IPS-20b (cell line): ENCODE data around the gene CUBN.
"Not testable (repeated sequence)": the region's sequence is repeated elsewhere in the genome, so short reads cannot be mapped to it uniquely, and the experiment has no call there.

Experiments used
- H3K27ac ChIP-seq: one replicate; pipeline ENCODE4 v1.5.1; 2013; ENCODE audit warnings: low read length
- H3K27me3 ChIP-seq: 2 replicates; pipeline ENCODE4 v1.6.1; 2013; ENCODE audit warnings: mild to moderate bottlenecking, low read length, inconsistent platforms; ENCODE audit not compliant: insufficient read depth
- H3K36me3 ChIP-seq: 2 replicates; pipeline ENCODE4 v1.6.1; 2013; ENCODE audit warnings: low read depth, mild to moderate bottlenecking, inconsistent platforms, low read length, moderate library complexity; ENCODE audit not compliant: insufficient read depth
- H3K4me1 ChIP-seq: 2 replicates; pipeline ENCODE4 v1.6.1; 2013; ENCODE audit warnings: mild to moderate bottlenecking, control low read depth, inconsistent platforms, low read length, moderate library complexity; ENCODE audit not compliant: insufficient read depth
- H3K4me3 ChIP-seq: 2 replicates; pipeline ENCODE4 v1.5.1; 2013; ENCODE audit warnings: mild to moderate bottlenecking, low read length, inconsistent platforms
- H3K9ac ChIP-seq: 2 replicates; pipeline ENCODE4 v1.6.1; 2013; ENCODE audit warnings: low read depth, mild to moderate bottlenecking, inconsistent platforms, low read length, moderate library complexity
- H3K9me3 ChIP-seq: 2 replicates; pipeline ENCODE4 v1.6.1; 2013; ENCODE audit warnings: mild to moderate bottlenecking, low read depth, low read length, inconsistent platforms; ENCODE audit not compliant: insufficient read depth

The CUBN gene

DNA sequence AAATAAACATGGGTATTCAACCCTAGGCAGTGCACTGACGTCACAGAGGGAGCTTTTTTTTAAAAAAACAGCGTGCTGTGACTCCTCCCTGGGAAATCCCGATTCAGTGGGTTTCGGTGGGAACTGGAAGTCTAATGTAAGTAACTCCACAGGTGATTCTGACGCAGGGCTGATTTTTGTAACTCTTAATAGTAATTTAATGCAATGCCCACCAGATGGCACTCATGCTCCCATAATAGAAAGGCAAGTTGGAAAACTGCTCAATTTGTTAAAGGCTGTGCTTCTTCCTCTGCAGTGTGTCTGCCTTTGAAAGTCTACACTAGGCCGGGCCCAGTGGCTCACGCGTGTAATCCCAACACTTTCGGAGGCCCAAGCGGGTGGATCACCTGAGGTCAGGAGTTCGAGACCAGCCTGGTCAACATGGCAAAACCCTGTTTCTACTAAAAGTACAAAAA, 301.5 kb downstream of the CUBN start:
- H3K9ac ChIP-seq: no peak overlapping the region
- H3K4me3 ChIP-seq: no peak overlapping the region
- peaks cover 8% of the 10 kb centered on the region for H3K9me3 ChIP-seq
- H3K36me3 ChIP-seq: no peaks in the 10 kb centered on the region
- H3K4me1 ChIP-seq: no peaks in the 10 kb centered on the region
- H3K27ac ChIP-seq: no peak overlapping the region
- H3K27me3 ChIP-seq: no peaks in the 10 kb centered on the region

DNA sequence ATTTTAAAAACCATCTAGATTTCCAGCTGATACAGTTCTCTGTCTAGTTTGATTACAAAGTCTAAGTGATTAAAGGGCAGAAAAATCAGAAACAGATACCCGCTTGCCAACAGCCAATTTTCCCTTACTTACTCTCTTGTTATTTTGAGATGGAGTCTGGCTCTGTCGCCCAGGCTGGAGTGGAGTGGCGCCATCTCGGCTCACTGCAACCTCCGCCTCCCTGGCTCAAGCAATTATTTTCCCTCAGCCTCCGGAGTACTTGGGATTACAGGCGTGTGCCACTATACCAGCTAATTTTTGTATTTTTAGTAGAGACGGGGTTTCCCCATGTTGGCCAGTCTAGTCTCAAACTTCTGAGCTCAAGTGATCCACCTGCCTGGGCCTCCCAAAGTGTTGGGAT, 302.1 kb downstream of the CUBN start:
- not testable (repeated sequence) for H3K36me3 ChIP-seq, H3K9ac ChIP-seq

DNA sequence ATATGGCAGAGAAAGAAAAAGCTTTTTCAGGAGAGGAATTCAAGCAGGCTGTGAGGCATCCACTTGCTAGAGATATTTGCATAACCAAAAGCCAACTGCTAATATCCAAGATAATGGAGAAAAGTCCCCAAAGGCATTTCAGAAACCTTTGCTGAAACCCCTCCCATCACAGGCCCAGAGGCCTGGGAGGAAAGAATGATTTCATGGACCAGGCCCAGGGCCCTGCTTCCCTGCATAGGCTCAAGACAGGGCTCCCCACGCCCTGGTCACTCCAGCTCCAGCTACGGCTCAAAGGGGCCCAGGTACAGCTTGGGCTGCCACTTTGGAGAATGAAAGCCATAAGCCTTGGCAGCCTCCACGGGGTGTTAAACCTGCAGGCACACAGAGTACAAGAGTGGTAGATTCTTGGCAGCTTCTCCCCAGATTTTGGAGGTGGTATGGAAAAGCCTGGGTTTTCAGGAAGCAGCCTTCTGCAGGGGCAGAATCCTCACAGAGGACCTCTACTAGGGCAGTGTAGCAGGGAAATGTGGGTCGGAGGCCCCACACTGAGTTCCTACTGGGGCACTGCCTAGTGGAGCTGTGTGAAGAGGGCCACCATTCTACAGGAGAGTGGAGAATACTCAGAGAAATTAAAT, 306.8 kb downstream of the CUBN start:
- no peaks in the 10 kb centered on the region for H3K4me1 ChIP-seq
- no peak overlapping the region for H3K4me3 ChIP-seq
- peaks cover 26% of the 10 kb centered on the region for H3K9me3 ChIP-seq
- H3K36me3 ChIP-seq: no peaks in the 10 kb centered on the region
- no peak overlapping the region for H3K27ac ChIP-seq
- no peak overlapping the region for H3K9ac ChIP-seq
- no peaks in the 10 kb centered on the region; the same call in 1 of the 2 replicates for H3K27me3 ChIP-seq

More for the DNA sequence above, 302.1 kb downstream of the CUBN start:
- not testable (repeated sequence) for H3K4me3 ChIP-seq, H3K27me3 ChIP-seq, H3K27ac ChIP-seq, H3K4me1 ChIP-seq
- H3K9me3 ChIP-seq: peaks cover 15% of the 10 kb centered on the region

DNA sequence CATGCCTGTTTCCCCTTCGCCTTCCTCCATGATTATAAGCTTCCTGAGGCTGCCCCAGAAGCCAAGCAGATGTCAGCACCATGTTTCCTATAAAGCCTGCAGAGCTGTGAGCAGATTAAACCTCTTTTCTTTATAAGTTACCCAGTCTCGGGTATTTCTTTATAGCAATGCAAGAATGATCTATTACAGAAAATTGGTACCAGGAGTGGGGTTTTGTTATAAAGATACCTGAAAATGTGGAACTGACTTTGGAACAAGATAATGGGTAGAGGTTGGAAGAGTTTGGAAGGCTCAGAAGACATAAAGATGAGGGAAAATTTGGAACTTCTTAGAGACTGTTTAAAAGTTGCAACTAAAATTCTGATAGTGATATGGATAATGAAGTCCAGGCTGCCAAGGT, 307.6 kb downstream of the CUBN start:
- Histone ChIP-seq H3K4me3 (no peak overlapping the region), H3K9ac (no peak overlapping the region), H3K27ac (no peak overlapping the region), H3K27me3 (no peaks in the 10 kb centered on the region; the same call in 1 of the 2 replicates), H3K4me1 (no peaks in the 10 kb centered on the region), H3K36me3 (no peaks in the 10 kb centered on the region), H3K9me3 (peaks cover 26% of the 10 kb centered on the region)

DNA sequence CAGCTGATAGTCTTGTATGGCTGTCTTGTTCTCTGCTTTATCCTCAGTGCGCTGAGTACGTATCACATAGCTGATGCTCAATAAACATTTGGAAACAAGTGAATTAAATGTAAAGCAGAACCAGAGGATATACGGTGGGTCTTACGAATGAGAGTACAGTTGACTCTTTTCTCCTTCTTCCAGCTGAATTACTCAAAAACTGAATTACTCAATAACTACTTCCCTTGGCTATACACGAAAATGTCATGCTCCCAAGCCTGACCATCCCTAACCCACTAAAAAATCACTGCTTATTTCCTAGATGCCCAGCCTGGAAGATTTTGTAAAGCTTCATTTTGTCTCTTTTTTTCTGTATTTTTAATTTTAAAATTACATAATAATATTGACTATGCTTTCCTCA, 309.2 kb downstream of the CUBN start:
- H3K9me3 ChIP-seq: peaks cover 26% of the 10 kb centered on the region
- no peak overlapping the region for H3K4me3 ChIP-seq
- H3K27me3 ChIP-seq: no peaks in the 10 kb centered on the region; the same call in 1 of the 2 replicates
- H3K4me1 ChIP-seq: no peaks in the 10 kb centered on the region
- H3K9ac ChIP-seq: no peak overlapping the region
- no peaks in the 10 kb centered on the region for H3K36me3 ChIP-seq
- no peak overlapping the region for H3K27ac ChIP-seq

DNA sequence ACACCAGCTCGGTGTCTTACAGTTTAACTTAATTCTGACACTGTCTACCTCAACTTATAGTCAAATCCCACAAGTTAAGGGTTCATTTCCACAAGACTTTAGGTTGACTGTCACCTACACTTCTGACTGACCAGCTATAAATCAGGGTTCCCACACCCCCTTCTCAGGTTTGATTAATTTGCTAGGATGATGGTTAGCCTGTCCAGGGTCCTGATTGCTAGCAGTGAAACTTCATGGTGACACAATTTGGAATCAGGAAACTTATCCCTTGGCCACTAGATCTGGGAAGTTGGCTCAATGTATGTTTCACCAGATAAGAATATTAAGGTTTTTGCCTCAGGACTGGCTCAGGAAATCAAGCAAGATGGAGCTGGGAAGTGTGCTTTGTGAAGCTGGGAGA, 309.6 kb downstream of the CUBN start:
- Histone ChIP-seq H3K4me3 (no peak overlapping the region), H3K9me3 (peaks cover 26% of the 10 kb centered on the region), H3K4me1 (no peaks in the 10 kb centered on the region), H3K36me3 (no peaks in the 10 kb centered on the region), H3K27ac (no peak overlapping the region), H3K9ac (no peak overlapping the region), H3K27me3 (no peaks in the 10 kb centered on the region; the same call in 1 of the 2 replicates)

DNA sequence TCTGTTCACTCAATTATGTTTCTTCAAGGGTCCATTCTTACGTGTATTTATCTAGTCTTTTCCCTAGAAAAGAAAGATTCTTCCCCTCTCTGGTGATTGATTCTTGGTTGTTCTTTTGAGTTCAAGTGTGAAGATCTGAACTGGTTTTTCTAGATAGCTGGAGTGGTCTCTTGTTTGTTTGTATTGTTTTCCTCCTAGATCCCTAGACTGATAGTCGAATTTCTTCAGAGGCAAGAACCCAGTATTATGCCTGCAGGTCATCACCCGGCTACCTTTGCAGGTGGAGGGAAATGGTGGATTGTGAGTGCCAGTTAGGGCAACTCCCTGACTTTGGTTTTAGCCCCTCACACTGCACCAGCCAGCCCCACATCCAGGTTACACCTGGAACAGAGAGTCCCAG, 310.2 kb downstream of the CUBN start:
- H3K27ac ChIP-seq: no peak overlapping the region
- H3K4me3 ChIP-seq: no peak overlapping the region
- no peaks in the 10 kb centered on the region for H3K36me3 ChIP-seq
- no peak overlapping the region for H3K9ac ChIP-seq
- H3K4me1 ChIP-seq: no peaks in the 10 kb centered on the region
- peaks cover 26% of the 10 kb centered on the region for H3K9me3 ChIP-seq
- no peaks in the 10 kb centered on the region; the same call in 1 of the 2 replicates for H3K27me3 ChIP-seq

DNA sequence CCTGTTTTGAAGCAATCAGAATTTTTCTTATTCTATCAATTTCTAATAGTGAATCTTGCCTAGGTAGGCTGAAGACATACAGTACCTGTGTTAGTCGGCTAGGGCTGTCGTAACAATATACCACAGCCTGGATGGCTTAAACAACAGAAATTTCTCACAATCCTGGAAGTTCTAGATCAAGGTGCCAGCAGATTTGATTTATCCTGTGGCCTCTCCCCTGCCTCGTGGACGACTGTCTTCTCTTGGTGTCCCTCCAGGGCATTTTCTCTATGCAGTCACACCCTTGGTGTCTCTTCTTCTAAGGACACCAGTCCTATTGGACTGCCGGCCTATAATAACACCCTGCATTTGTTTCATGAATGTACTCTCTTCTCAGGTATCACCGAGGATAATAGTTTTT, 310.6 kb downstream of the CUBN start:
- no peak overlapping the region for H3K9ac ChIP-seq
- H3K36me3 ChIP-seq: no peaks in the 10 kb centered on the region
- no peak overlapping the region for H3K4me3 ChIP-seq
- H3K27ac ChIP-seq: no peak overlapping the region
- H3K9me3 ChIP-seq: peaks cover 26% of the 10 kb centered on the region
- no peaks in the 10 kb centered on the region; the same call in 1 of the 2 replicates for H3K27me3 ChIP-seq
- no peaks in the 10 kb centered on the region for H3K4me1 ChIP-seq

DNA sequence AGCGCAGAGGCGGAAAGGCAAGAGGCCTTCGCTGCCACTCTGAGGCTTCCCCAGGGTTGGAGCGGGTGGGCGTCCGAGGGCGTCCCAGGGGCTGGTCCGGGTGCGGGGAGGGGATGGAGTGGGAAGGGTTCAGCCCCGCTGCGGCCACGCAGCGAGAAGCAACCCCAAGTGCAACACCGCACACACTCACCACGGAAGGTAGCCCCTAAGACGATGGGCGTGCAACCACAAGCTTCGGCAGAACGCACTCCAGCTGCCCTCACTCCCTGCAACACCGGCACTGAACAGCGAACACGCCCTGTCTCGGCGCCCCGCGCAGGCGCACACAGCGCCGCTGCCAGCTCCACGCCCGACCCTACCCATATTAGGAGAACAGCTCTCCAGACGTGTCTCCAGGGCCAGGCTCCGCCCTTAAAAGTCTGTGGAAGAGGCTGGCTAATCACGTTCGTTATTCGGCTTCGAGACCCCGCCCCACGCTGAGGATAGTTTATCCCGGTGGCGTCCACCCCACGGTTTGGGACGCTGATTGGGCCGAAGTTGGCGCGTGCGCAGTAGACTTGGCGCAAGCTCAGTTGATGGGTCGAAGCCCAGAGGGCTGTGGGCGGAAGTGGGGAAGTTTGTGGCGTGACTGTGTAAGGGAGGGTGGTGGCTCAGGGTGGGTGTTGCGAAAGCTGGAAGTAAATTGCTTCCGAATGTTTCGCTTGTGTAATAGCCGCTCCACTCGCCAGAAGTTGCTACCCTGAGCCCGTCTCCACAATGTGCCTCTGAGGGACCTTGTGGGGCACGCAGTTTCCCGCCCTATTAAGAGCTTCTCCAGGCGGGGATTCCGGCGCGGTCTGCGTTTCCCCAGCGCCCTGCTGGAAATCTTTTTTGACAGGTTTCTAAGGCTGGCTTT, 312.2 kb downstream of the CUBN start, which contains the start of gene RSU1:
Gene RSU1, minus strand, starts transcription at position 300 of the 895 bp plus-strand sequence. CDS start 343 bp downstream, outside the sequence.
- peak within 1 kb of the TSS; percentile 14 for H3K27ac ChIP-seq
- H3K9me3 ChIP-seq: peaks cover 10% of the 10 kb centered on the region
- H3K9ac ChIP-seq: peak within 1 kb of the TSS; percentile 86
- H3K4me1 ChIP-seq: no peaks in the 10 kb centered on the region
- H3K36me3 ChIP-seq: no peaks in the 10 kb centered on the region
- peak within 1 kb of the TSS; percentile 87 for H3K4me3 ChIP-seq
- no peaks in the 10 kb centered on the region; the same call in 1 of the 2 replicates for H3K27me3 ChIP-seq

DNA sequence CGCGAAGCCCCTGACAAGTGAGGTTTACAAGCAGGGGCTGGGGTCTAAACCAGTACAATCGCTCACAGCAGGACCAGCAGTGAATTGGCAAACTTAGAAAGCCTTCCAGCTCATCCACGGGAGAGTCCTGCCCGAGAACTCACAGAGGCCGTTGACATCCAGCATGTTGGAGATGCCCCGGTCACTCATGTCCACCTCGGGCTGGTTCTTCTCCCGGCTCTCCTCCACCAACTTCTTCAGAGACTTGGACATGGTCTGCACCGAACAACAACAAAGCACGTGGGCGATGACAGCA, 312.8 kb downstream of the CUBN start:
- Histone ChIP-seq H3K4me1 (no peaks in the 10 kb centered on the region), H3K36me3 (no peaks in the 10 kb centered on the region), H3K27ac (no peak overlapping the region), H3K4me3 (peak overlapping the region; percentile 87), H3K9ac (peak overlapping the region; percentile 79; the same call in 1 of the 2 replicates), H3K9me3 (peaks cover 4% of the 10 kb centered on the region), H3K27me3 (no peaks in the 10 kb centered on the region; the same call in 1 of the 2 replicates)

DNA sequence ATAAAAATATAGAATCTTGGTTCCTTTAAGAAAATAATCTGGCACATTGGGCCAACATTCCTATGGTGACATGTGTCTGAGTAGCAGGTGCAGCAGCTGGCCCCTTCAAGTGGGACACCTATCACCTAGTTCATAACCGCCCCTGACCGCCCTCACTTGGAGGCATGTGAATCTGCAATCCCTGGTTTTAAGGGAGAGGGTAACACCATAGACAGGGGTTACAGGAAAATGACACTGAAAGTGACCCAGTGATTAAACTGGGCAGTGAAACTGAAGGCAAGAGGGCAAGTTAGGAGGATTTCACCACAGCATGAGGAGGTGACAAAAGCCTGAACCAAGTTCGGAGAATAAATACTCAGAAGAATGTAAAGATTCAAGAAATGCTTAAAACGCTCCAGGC, 313.4 kb downstream of the CUBN start:
- peak overlapping the region; percentile 87 for H3K4me3 ChIP-seq
- H3K4me1 ChIP-seq: no peaks in the 10 kb centered on the region
- H3K9me3 ChIP-seq: no peaks in the 10 kb centered on the region
- no peak overlapping the region for H3K27ac ChIP-seq
- H3K9ac ChIP-seq: peak overlapping the region; percentile 79; the same call in 1 of the 2 replicates
- no peaks in the 10 kb centered on the region for H3K36me3 ChIP-seq
- H3K27me3 ChIP-seq: no peaks in the 10 kb centered on the region; the same call in 1 of the 2 replicates

DNA sequence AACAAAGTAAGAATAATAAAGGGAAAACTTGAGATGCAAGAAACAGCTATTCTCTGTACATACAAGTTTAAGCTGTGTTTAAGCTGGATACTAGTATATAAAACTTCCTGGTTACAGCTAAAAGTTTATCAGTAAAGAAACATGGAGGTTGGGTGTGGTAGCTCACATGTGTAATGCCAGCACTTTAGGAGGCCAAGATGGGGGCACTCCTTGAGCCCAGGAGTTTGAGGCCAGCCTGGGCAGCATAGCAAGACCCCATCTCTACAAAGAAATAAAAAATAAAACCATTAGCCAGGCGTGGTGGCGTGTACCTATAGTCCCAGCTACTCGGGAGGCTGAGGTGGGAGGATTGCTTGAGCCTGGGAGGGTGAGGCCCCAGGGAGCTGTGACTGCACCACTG, 315.6 kb downstream of the CUBN start:
- Histone ChIP-seq H3K9me3 (no peaks in the 10 kb centered on the region), H3K36me3 (no peaks in the 10 kb centered on the region), H3K4me1 (no peaks in the 10 kb centered on the region), H3K27me3 (no peaks in the 10 kb centered on the region; the same call in 1 of the 2 replicates), H3K4me3 (no peak overlapping the region), H3K27ac (no peak overlapping the region), H3K9ac (no peak overlapping the region)
